GM12878 (cell line): ENCODE data around the gene HOXC12. TPM values are rescaled to one million over a fixed set of nuclear protein-coding genes. Genes with fewer than 3 reads are reported as not detected.

Experiments
- ATAC-seq: fragments of 200-7000 bp; cut with Tn5 transposase; 3 replicates; pipeline ENCODE4 v1.9.1; 2020; ENCODE audit warnings: mild to moderate bottlenecking, moderate library complexity
- BruUV-seq: library from RNA; stranded (reverse); fragments of 400-500 nt; replicated peaks from 2 replicates; lab custom pipeline; 2021; lab: Mats Ljungman, UMichigan
- CTCF ChIA-PET: fragments of 300-600 bp; sonication (Branson Sonifier 250); formaldehyde crosslinking; extraction: SDS; loops from one replicate; lab custom pipeline; 2021; ENCODE audit warnings: inconsistent platforms; lab: Yijun Ruan, JAX
- POLR2A ChIA-PET: fragments of 350-600 bp; formaldehyde crosslinking; extraction: SDS; loops from one replicate; lab custom pipeline; 2021; ENCODE audit warnings: inconsistent platforms; lab: Charles Lee
- RAD21 ChIA-PET: fragments of 300-600 bp; sonication (Branson Sonifier 250); formaldehyde crosslinking; loops from one replicate; lab custom pipeline; 2023; ENCODE audit warnings: antibody characterized with exemption; ENCODE audit not compliant: unreplicated experiment; lab: Charles Lee
- SMC1A ChIA-PET: fragments of 300-600 bp; sonication (Branson Sonifier 250); formaldehyde crosslinking; loops from one replicate; lab custom pipeline; 2023; ENCODE audit not compliant: unreplicated experiment, uncharacterized antibody; lab: Charles Lee
- DNase-seq: peaks from one replicate; pipeline ENCODE4 v3.0.0-alpha.2; 2011; ENCODE audit warnings: low read depth, low spot score
- FAIRE-seq: peaks from 3 replicates; lab custom pipeline; 2011; peaks lifted over from hg19 to GRCh38; lab: Jason Lieb, UNC
- H2AFZ ChIP-seq: 2 replicates; pipeline ENCODE4 v1.6.0; 2011; ENCODE audit warnings: low read depth, low read length, control low read depth; ENCODE audit not compliant: control insufficient read depth
- H3K27ac ChIP-seq: 2 replicates; pipeline ENCODE4 v1.5.1; 2011; ENCODE audit warnings: control low read depth; ENCODE audit not compliant: control insufficient read depth, insufficient read depth
- H3K27me3 ChIP-seq, 2 experiments: replicated peaks in 1 of 2; 2 replicates each; pipeline versions ENCODE4 v1.6.0 to v1.6.1; 2011; ENCODE audit warnings: low read length in 1 of 2; ENCODE audit not compliant: control insufficient read depth in 2 of 2, insufficient read depth in 2 of 2
- H3K36me3 ChIP-seq, 2 experiments: 2 replicates each; pipeline ENCODE4 v1.5.1; 2011; ENCODE audit warnings: low read length in 1 of 2; ENCODE audit not compliant: control insufficient read depth in 2 of 2, insufficient read depth in 2 of 2
- H3K4me1 ChIP-seq: 2 replicates; pipeline ENCODE4 v1.6.1; 2011; ENCODE audit warnings: mild to moderate bottlenecking, low read length, moderate library complexity, mixed read lengths; ENCODE audit not compliant: control insufficient read depth, insufficient read depth
- H3K4me2 ChIP-seq: 2 replicates; pipeline ENCODE4 v1.6.0; 2011; ENCODE audit warnings: control low read depth; ENCODE audit not compliant: control insufficient read depth, insufficient read depth
- H3K4me3 ChIP-seq: fragments of 200-600 bp; sonication (generic); 2 replicates; pipeline ENCODE4 v1.5.1; 2016
- H3K79me2 ChIP-seq: 2 replicates; pipeline ENCODE4 v1.6.0; 2011; ENCODE audit warnings: low read length; ENCODE audit not compliant: control insufficient read depth, insufficient read depth
- H3K9ac ChIP-seq: 2 replicates; pipeline ENCODE4 v1.8.0; 2011; ENCODE audit warnings: low read length, control low read depth, mixed read lengths; ENCODE audit not compliant: control insufficient read depth, insufficient read depth
- H3K9me3 ChIP-seq: replicated peaks from 3 replicates; pipeline ENCODE4 v1.5.1; 2011; ENCODE audit warnings: mild to moderate bottlenecking, low read length; ENCODE audit not compliant: control insufficient read depth, insufficient read depth
- H4K20me1 ChIP-seq: 2 replicates; pipeline ENCODE4 v1.6.0; 2011; ENCODE audit not compliant: control insufficient read depth, insufficient read depth
- KDM1A ChIP-seq: fragments of 200-600 bp; sonication (generic); IDR thresholded peaks from 2 replicates; pipeline ENCODE4 v1.6.1; 2016; ENCODE audit warnings: borderline replicate concordance
- RB1 ChIP-seq: fragments of 450-650 bp; formaldehyde crosslinking; IDR thresholded peaks from 2 replicates; pipeline ENCODE4 v1.6.1; 2017; ENCODE audit warnings: mild to moderate bottlenecking, borderline replicate concordance
- WRNIP1 ChIP-seq: IDR thresholded peaks from 2 replicates; pipeline ENCODE4 v1.6.1; 2011; ENCODE audit warnings: low read depth, low read length, improper control_type of control experiment, borderline replicate concordance
- WGBS: methylation state at CpG from one replicate; pipeline ENCODE4 v1.1.6; 2016; ENCODE audit warnings: low lambda C conversion rate; ENCODE audit not compliant: insufficient replicate concordance, insufficient coverage; ENCODE audit errors: missing lambda C conversion rate; 5-methylcytosine and 5-hydroxymethylcytosine counted together
- in situ Hi-C: fragments of 300-500 bp; cut with MboI; formaldehyde crosslinking; loops from 9 replicates; pipeline ENCODE4 v1.14.3; 2018; ENCODE audit warnings: mixed read lengths
- intact Hi-C: fragments of 100-400 bp; cut with micrococcal nuclease; formaldehyde crosslinking; loops from one replicate; pipeline ENCODE4 v1.14.2; 2022; ENCODE audit not compliant: unreplicated experiment
- polyA plus RNA-seq, 11 experiments: library from polyadenylated mRNA; depleted of rRNA in 4 of 11; unstranded in 6 of 11; stranded (reverse) in 5 of 11; fragments of >200 nt; fragmentation: Nextera tagmentation in 4 of 11; fragmentation: Illumina TruSeq in 1 of 11; extraction: Ambion mirVana in 4 of 11; extraction: Trizol in 1 of 11; gene quantifications; 1 replicate in 1 of 11; 2 replicates in 10 of 11; pipeline versions ENCODE4 v1.2.1 to v1.2.3, GENCODE V29; 2011 to 2016; ENCODE audit warnings: inconsistent platforms in 2 of 11, missing spikeins in 2 of 11, low read depth in 1 of 11
- total RNA-seq, 4 experiments: library from RNA; depleted of rRNA in 3 of 4; stranded (reverse); fragments of >200 nt in 3 of 4; fragmentation: Illumina TruSeq in 1 of 4; extraction: Trizol in 1 of 4; gene quantifications; 2 replicates each; pipeline versions ENCODE4 v1.2.1 to v1.2.3, GENCODE V29; 2013 to 2021
- TF ChIP-seq, protein P1 (sequence below): fragments of 450-650 bp; IDR thresholded peaks from 2 replicates; pipeline ENCODE4 v1.6.1; 2018; ENCODE audit warnings: mild to moderate bottlenecking, low read depth, moderate library complexity; ENCODE audit not compliant: partially characterized antibody
- TF ChIP-seq, protein P2 (sequence below): fragments of 450-650 bp; IDR thresholded peaks from 2 replicates; pipeline ENCODE4 v1.6.1; 2014; ENCODE audit warnings: mild to moderate bottlenecking
- TF ChIP-seq, protein P3 (sequence below): fragments of 150-350 bp; IDR thresholded peaks from 2 replicates; pipeline ENCODE4 v1.6.1; 2016; ENCODE audit warnings: low read depth, low read length

HOXC12 gene
- total and polyA plus RNA-seq, 10 of the 15 experiments (the other 5 are each of a cell fraction or from before 2014, with no cell fraction given), result not detected

DNA sequence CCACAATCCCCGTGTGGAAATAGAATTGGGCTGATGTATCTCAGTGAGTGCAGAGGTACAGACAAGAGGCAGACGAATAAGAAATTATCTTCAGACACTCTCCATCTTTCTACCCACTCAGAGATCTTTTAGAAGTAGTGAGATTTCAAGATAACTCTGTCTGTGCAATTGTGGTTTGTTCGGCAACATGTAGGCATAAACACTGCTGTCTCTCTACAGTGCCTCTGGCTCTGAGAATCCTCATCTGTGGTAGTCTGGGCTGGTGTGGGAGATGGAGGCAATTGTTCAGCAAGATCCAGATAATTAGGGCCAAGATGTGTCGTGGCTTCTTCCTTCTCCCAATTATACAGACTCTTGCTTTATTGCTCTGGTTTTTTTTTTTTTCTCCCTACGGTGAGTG is 13.0 kb upstream of the HOXC12 start:
- 11% methylated on average over 4 of the region's 5 CpGs for WGBS
- RAD21 ChIA-PET, result interaction anchor here (0.7 kb wide), 1 partner anchor 196 kb away, joined by 3 read pairs; no protein-coding TSS in a partner anchor
- CTCF ChIA-PET, result interaction anchor here (0.6 kb wide), 1 partner anchor 290 kb away, joined by 3 read pairs; no protein-coding TSS in a partner anchor

More for the DNA sequence above, 13.0 kb upstream of the HOXC12 start:
- H3K27ac ChIP-seq, result no peak overlapping the region
- FAIRE-seq, result no peak
- SMC1A ChIA-PET, result interaction anchor here (0.8 kb wide), 1 partner anchor 9 kb away, joined by 3 read pairs; no protein-coding TSS in a partner anchor
- no peak for DNase-seq
- ATAC-seq, result no peak
- H3K4me1 ChIP-seq, result no peaks in the 10 kb centered on the region
- POLR2A ChIA-PET, result no interaction called here
- H3K79me2 ChIP-seq, result no peaks in the 10 kb centered on the region
- H3K36me3 ChIP-seq, result no peaks in the 10 kb centered on the region
- H2AFZ ChIP-seq, result no peak overlapping the region
- no TSS peak for BruUV-seq
- in situ Hi-C loops, result no loop called here
- TF ChIP-seq, protein P1, sequence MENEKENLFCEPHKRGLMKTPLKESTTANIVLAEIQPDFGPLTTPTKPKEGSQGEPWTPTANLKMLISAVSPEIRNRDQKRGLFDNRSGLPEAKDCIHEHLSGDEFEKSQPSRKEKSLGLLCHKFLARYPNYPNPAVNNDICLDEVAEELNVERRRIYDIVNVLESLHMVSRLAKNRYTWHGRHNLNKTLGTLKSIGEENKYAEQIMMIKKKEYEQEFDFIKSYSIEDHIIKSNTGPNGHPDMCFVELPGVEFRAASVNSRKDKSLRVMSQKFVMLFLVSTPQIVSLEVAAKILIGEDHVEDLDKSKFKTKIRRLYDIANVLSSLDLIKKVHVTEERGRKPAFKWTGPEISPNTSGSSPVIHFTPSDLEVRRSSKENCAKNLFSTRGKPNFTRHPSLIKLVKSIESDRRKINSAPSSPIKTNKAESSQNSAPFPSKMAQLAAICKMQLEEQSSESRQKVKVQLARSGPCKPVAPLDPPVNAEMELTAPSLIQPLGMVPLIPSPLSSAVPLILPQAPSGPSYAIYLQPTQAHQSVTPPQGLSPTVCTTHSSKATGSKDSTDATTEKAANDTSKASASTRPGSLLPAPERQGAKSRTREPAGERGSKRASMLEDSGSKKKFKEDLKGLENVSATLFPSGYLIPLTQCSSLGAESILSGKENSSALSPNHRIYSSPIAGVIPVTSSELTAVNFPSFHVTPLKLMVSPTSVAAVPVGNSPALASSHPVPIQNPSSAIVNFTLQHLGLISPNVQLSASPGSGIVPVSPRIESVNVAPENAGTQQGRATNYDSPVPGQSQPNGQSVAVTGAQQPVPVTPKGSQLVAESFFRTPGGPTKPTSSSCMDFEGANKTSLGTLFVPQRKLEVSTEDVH, result no peak
- no peak for TF ChIP-seq KDM1A
- TF ChIP-seq, protein P2, sequence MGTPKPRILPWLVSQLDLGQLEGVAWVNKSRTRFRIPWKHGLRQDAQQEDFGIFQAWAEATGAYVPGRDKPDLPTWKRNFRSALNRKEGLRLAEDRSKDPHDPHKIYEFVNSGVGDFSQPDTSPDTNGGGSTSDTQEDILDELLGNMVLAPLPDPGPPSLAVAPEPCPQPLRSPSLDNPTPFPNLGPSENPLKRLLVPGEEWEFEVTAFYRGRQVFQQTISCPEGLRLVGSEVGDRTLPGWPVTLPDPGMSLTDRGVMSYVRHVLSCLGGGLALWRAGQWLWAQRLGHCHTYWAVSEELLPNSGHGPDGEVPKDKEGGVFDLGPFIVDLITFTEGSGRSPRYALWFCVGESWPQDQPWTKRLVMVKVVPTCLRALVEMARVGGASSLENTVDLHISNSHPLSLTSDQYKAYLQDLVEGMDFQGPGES, result no peak
- TF ChIP-seq, protein P3, sequence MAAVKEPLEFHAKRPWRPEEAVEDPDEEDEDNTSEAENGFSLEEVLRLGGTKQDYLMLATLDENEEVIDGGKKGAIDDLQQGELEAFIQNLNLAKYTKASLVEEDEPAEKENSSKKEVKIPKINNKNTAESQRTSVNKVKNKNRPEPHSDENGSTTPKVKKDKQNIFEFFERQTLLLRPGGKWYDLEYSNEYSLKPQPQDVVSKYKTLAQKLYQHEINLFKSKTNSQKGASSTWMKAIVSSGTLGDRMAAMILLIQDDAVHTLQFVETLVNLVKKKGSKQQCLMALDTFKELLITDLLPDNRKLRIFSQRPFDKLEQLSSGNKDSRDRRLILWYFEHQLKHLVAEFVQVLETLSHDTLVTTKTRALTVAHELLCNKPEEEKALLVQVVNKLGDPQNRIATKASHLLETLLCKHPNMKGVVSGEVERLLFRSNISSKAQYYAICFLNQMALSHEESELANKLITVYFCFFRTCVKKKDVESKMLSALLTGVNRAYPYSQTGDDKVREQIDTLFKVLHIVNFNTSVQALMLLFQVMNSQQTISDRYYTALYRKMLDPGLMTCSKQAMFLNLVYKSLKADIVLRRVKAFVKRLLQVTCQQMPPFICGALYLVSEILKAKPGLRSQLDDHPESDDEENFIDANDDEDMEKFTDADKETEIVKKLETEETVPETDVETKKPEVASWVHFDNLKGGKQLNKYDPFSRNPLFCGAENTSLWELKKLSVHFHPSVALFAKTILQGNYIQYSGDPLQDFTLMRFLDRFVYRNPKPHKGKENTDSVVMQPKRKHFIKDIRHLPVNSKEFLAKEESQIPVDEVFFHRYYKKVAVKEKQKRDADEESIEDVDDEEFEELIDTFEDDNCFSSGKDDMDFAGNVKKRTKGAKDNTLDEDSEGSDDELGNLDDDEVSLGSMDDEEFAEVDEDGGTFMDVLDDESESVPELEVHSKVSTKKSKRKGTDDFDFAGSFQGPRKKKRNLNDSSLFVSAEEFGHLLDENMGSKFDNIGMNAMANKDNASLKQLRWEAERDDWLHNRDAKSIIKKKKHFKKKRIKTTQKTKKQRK, result no peak
- TF ChIP-seq RB1, result no peak
- TF ChIP-seq WRNIP1, result no peak
- no peaks in the 10 kb centered on the region for H4K20me1 ChIP-seq
- no peaks in the 10 kb centered on the region; the same call in 1 of the 3 replicates for H3K9me3 ChIP-seq
- intact Hi-C loops, result no loop called here
- peaks cover 16 to 41% of the 10 kb centered on the region in 2 experiments for H3K27me3 ChIP-seq
- no peak overlapping the region for H3K9ac ChIP-seq
- no peak overlapping the region for H3K4me2 ChIP-seq
- no peak overlapping the region for H3K4me3 ChIP-seq
